IMR-90 (cell line): ENCODE data around the gene PPHLN1. TPM values are rescaled to one million over a fixed set of nuclear protein-coding genes. Genes with fewer than 3 reads are reported as not detected.

Experiments used
- ATAC-seq: fragments of 200-7000 bp; cut with Tn5 transposase; 2 replicates; pipeline ENCODE4 v1.9.1; 2020; ENCODE audit warnings: low read depth, mild to moderate bottlenecking, moderate library complexity
- BruUV-seq: library from RNA; stranded (reverse); fragments of 400-500 nt; replicated peaks from 2 replicates; lab custom pipeline; 2021; lab: Mats Ljungman, UMichigan
- CTCF ChIA-PET: fragments of 300-600 bp; formaldehyde crosslinking; extraction: SDS; loops from one replicate; lab custom pipeline; 2021; ENCODE audit warnings: antibody characterized with exemption; lab: Yijun Ruan, JAX
- POLR2A ChIA-PET: fragments of 300-600 bp; sonication (Branson Sonifier 250); formaldehyde crosslinking; loops from one replicate; lab custom pipeline; 2022; ENCODE audit warnings: antibody characterized with exemption; ENCODE audit not compliant: unreplicated experiment; lab: Charles Lee
- DNase-seq: peaks from one replicate; pipeline ENCODE4 v3.0.0; 2013
- H2AFZ ChIP-seq: replicated peaks from 2 replicates; pipeline ENCODE3; 2013; ENCODE audit warnings: low read length, mild to moderate bottlenecking; ENCODE audit not compliant: poor library complexity
- H2AK5ac ChIP-seq: 2 replicates; pipeline ENCODE4 v1.6.1; 2013; ENCODE audit warnings: low read depth, low read length, inconsistent platforms
- H2AK9ac ChIP-seq: replicated peaks from 2 replicates; pipeline ENCODE3; 2013; ENCODE audit warnings: mild to moderate bottlenecking, low read depth, low read length, moderate library complexity; ENCODE audit not compliant: poor library complexity
- H2BK120ac ChIP-seq: 2 replicates; pipeline ENCODE4 v1.6.1; 2013; ENCODE audit warnings: low read depth, low read length, inconsistent platforms
- H2BK15ac ChIP-seq: 3 replicates; pipeline ENCODE4 v1.6.1; 2013; ENCODE audit warnings: low read depth, low read length, inconsistent platforms
- H2BK20ac ChIP-seq: 2 replicates; pipeline ENCODE4 v1.6.1; 2013; ENCODE audit warnings: low read depth, mild to moderate bottlenecking, inconsistent platforms, low read length, moderate library complexity
- H2BK5ac ChIP-seq: 2 replicates; pipeline ENCODE4 v1.6.1; 2013; ENCODE audit warnings: mild to moderate bottlenecking, low read depth, low read length, inconsistent platforms; ENCODE audit not compliant: poor library complexity, severe bottlenecking
- H3K14ac ChIP-seq: replicated peaks from 2 replicates; pipeline ENCODE4 v1.6.1; 2013; ENCODE audit warnings: low read depth, low read length, inconsistent platforms
- H3K18ac ChIP-seq: 2 replicates; pipeline ENCODE4 v1.6.1; 2013; ENCODE audit warnings: low read depth, low read length, control low read depth
- H3K23ac ChIP-seq: 2 replicates; pipeline ENCODE4 v1.6.1; 2013; ENCODE audit warnings: low read depth, low read length, inconsistent platforms
- H3K27ac ChIP-seq: 2 replicates; pipeline ENCODE4 v1.5.1; 2013; ENCODE audit warnings: mild to moderate bottlenecking, control low read depth, low read length; ENCODE audit not compliant: insufficient read depth
- H3K27me3 ChIP-seq: 2 replicates; pipeline ENCODE4 v1.6.1; 2013; ENCODE audit warnings: low read length; ENCODE audit not compliant: control insufficient read depth, insufficient read depth
- H3K36me3 ChIP-seq: 2 replicates; pipeline ENCODE4 v1.6.1; 2013; ENCODE audit warnings: low read length, mixed read lengths; ENCODE audit not compliant: control insufficient read depth, insufficient read depth
- H3K4ac ChIP-seq: 2 replicates; pipeline ENCODE4 v1.6.1; 2013; ENCODE audit warnings: low read depth, low read length, inconsistent platforms
- H3K4me1 ChIP-seq: 2 replicates; pipeline ENCODE4 v1.6.1; 2013; ENCODE audit warnings: low read length, mixed read lengths; ENCODE audit not compliant: control insufficient read depth, insufficient read depth
- H3K4me2 ChIP-seq: 2 replicates; pipeline ENCODE4 v1.6.1; 2013; ENCODE audit warnings: low read depth, mild to moderate bottlenecking, control low read depth, low read length, moderate library complexity
- H3K4me3 ChIP-seq: 2 replicates; pipeline ENCODE4 v1.5.1; 2013; ENCODE audit warnings: low read depth, mild to moderate bottlenecking, control low read depth, low read length, moderate library complexity; ENCODE audit not compliant: insufficient read depth
- H3K56ac ChIP-seq: 2 replicates; pipeline ENCODE4 v1.6.1; 2013; ENCODE audit warnings: low read length, inconsistent platforms; ENCODE audit not compliant: insufficient read depth; ENCODE audit errors: extremely low read depth
- H3K79me1 ChIP-seq, 2 experiments: 2 replicates each; pipeline ENCODE4 v1.6.1; 2013; ENCODE audit warnings: low read length in 2 of 2, inconsistent platforms in 1 of 2, low read depth in 1 of 2
- H3K9ac ChIP-seq: 2 replicates; pipeline ENCODE4 v1.6.1; 2013; ENCODE audit warnings: low read depth, low read length, control low read depth
- H3K9me1 ChIP-seq: 2 replicates; pipeline ENCODE4 v1.6.1; 2013; ENCODE audit warnings: low read length, inconsistent platforms; ENCODE audit not compliant: insufficient read depth
- H3K9me3 ChIP-seq: 2 replicates; pipeline ENCODE4 v1.6.1; 2013; ENCODE audit warnings: low read length; ENCODE audit not compliant: control insufficient read depth, insufficient read depth
- H4K20me1 ChIP-seq: 2 replicates; pipeline ENCODE4 v1.6.1; 2013; ENCODE audit warnings: low read length, inconsistent platforms; ENCODE audit not compliant: insufficient read depth
- H4K5ac ChIP-seq: 2 replicates; pipeline ENCODE4 v1.6.1; 2013; ENCODE audit warnings: mild to moderate bottlenecking, low read depth, low read length, control low read depth
- H4K8ac ChIP-seq, 2 experiments: 2 replicates each; pipeline ENCODE4 v1.6.1; 2013; ENCODE audit warnings: low read depth in 2 of 2, low read length in 2 of 2, control low read depth in 1 of 2, inconsistent platforms in 1 of 2
- H4K91ac ChIP-seq: 2 replicates; pipeline ENCODE4 v1.6.1; 2013; ENCODE audit warnings: low read depth, low read length, inconsistent platforms; ENCODE audit not compliant: insufficient read depth
- BHLHE40 ChIP-seq: fragments of 150-350 bp; IDR thresholded peaks from 2 replicates; pipeline ENCODE4 v1.6.1; 2016; ENCODE audit warnings: mild to moderate bottlenecking, low read depth, low read length
- CTCF ChIP-seq: conservative IDR thresholded peaks from 2 replicates; pipeline ENCODE4 v1.5.1; 2012; ENCODE audit warnings: mild to moderate bottlenecking, low read depth, low read length, improper control_type of control experiment
- ELK1 ChIP-seq: fragments of 150-350 bp; IDR thresholded peaks from 2 replicates; pipeline ENCODE4 v1.6.1; 2016; ENCODE audit warnings: low read depth, mild to moderate bottlenecking, low read length, moderate library complexity, borderline replicate concordance
- MAZ ChIP-seq: IDR thresholded peaks from 2 replicates; pipeline ENCODE4 v1.6.1; 2012; ENCODE audit warnings: low read depth, mild to moderate bottlenecking, low read length, improper control_type of control experiment, moderate library complexity, borderline replicate concordance
- RCOR1 ChIP-seq: IDR thresholded peaks from 2 replicates; pipeline ENCODE4 v1.6.1; 2012; ENCODE audit warnings: mild to moderate bottlenecking, low read length, improper control_type of control experiment; ENCODE audit not compliant: insufficient replicate concordance
- RFX5 ChIP-seq: IDR thresholded peaks from 2 replicates; pipeline ENCODE4 v1.8.0; 2012; ENCODE audit warnings: low read depth, mild to moderate bottlenecking, low read length, moderate library complexity
- WGBS, 2 experiments: methylation state at CpG; one replicate each; pipeline versions ENCODE4 v1.1.5 to v1.1.7; 2013; ENCODE audit warnings: missing lambda C conversion rate in 2 of 2; ENCODE audit not compliant: insufficient read length in 1 of 2; ENCODE audit errors: extremely low coverage in 2 of 2; 5-methylcytosine and 5-hydroxymethylcytosine counted together
- dilution Hi-C: fragments of 300-500 bp; cut with HindIII; formaldehyde crosslinking; loops from one replicate; pipeline ENCODE4 v1.14.3; 2018; ENCODE audit warnings: low sequenced_read_pairs; ENCODE audit not compliant: unreplicated experiment
- in situ Hi-C: fragments of 300-500 bp; cut with MboI; formaldehyde crosslinking; loops from 3 replicates; pipeline ENCODE4 v1.14.3; 2019; ENCODE audit warnings: low sequenced_read_pairs, inconsistent platforms, mixed read lengths
- intact Hi-C: fragments of 100-400 bp; cut with micrococcal nuclease; formaldehyde crosslinking; loops from 2 replicates; pipeline ENCODE4 v1.10.0; 2022
- polyA plus RNA-seq, 3 experiments: library from polyadenylated mRNA; depleted of rRNA; stranded (reverse); fragments of >200 nt; gene quantifications; 2 replicates each; pipeline ENCODE4 v1.2.3, GENCODE V29; 2012; ENCODE audit warnings: low replicate concordance in 1 of 3
- total RNA-seq: library from RNA; depleted of rRNA; stranded (reverse); fragments of >200 nt; gene quantifications from 2 replicates; pipeline ENCODE4 v1.2.3, GENCODE V29; 2012

Gene PPHLN1
- total and polyA plus RNA-seq, 2 of the 4 experiments (the other 2 are of a cell fraction) = 50.7 to 54.3 TPM

GRCh38 chr12:42356344-42356743 lies 30.4 kb downstream of the PPHLN1 start:
- no peak overlapping the region for H3K4me3 ChIP-seq
- H3K18ac ChIP-seq = no peak overlapping the region
- peaks cover 13 to 20% of the 10 kb centered on the region in 2 experiments for H3K79me1 ChIP-seq
- H3K27ac ChIP-seq = no peak overlapping the region
- ATAC-seq (no peak), DNase-seq (no peak)
- WGBS, 2 experiments = no CpG with 5 or more reads among the region's 2 CpGs
- H3K4me2 ChIP-seq = no peak overlapping the region
- H4K91ac ChIP-seq = no peak overlapping the region
- H3K9ac ChIP-seq = no peak overlapping the region
- CTCF ChIA-PET = no interaction called here
- H2BK5ac ChIP-seq = no peak overlapping the region
- no peak overlapping the region for H3K14ac ChIP-seq
- no TSS peak for BruUV-seq
- H2AK9ac ChIP-seq = no peak overlapping the region
- no peak overlapping the region for H3K56ac ChIP-seq
- intact Hi-C loops (no loop called here), in situ Hi-C loops (no loop called here), dilution Hi-C loops (no loop called here)
- no peak overlapping the region for H2BK20ac ChIP-seq
- peaks cover 7% of the 10 kb centered on the region for H3K9me1 ChIP-seq
- H3K4me1 ChIP-seq = peaks cover 2% of the 10 kb centered on the region; the same call in 1 of the 2 replicates
- H3K23ac ChIP-seq = 0 out of 2 replicates have a peak overlapping the region, but pooled peaks have one; percentile 46
- TF ChIP-seq BHLHE40 (no peak), ELK1 (no peak), RFX5 (no peak), RCOR1 (no peak), MAZ (no peak), CTCF (no peak)
- no peaks in the 10 kb centered on the region for H3K9me3 ChIP-seq
- H3K4ac ChIP-seq = no peak overlapping the region
- H4K20me1 ChIP-seq = no peaks in the 10 kb centered on the region
- H2AK5ac ChIP-seq = no peak overlapping the region
- H4K8ac ChIP-seq = no peak overlapping the region
- no peak overlapping the region for H4K5ac ChIP-seq
- no peak overlapping the region for H2AFZ ChIP-seq
- no peak overlapping the region for H2BK120ac ChIP-seq
- POLR2A ChIA-PET = no interaction called here
- no peak overlapping the region for H2BK15ac ChIP-seq
- no peaks in the 10 kb centered on the region for H3K27me3 ChIP-seq
- peaks cover 10% of the 10 kb centered on the region for H3K36me3 ChIP-seq
